ENCODE measurements around the gene HOXC12.
A peak's percentile ranks its signal among the peaks of the same experiment; 100 is the strongest.

HOXC12 gene

DNA sequence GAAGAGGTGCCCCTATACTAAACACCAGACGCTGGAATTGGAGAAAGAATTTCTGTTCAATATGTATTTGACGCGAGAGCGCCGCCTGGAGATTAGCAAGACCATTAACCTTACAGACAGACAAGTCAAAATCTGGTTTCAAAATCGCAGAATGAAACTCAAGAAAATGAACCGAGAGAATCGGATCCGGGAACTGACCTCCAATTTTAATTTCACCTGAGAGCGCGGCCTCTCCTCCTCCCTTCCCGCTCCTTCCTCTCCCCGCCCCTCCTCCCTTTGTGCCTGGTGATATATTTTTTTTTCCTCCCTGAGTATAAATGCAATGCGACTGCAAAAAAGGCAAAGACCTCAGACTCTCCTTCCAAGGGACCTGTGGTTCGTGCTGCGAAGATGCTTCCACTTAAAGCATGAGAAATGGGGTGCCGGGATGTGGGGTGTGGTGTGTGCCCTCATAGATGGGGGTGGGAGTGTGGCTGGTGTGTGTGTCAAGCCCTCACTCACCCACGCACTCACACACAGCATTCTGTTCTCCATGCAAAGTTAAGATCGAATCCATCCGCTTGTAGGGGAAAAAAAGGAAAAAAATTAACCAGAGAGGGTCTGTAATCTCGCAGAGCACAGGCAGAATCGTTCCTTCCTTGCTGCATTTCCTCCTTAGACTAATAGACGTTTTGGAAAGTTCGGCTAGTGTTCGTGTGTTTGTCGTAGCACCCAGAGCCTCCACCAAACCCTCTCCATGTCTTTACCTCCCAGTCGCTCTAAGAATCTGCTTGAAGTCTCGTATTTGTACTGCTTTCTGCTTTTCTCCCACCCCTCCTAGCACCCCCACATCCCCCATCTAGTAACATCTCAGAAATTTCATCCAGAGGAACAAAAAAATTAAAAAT is 34.8 kb downstream of the HOXC12 start (continued):
- TF ChIP-seq ZNF768 (tag by site-specific recombination; IDR thresholded peaks at IDR 0.05) = peak; percentile 62; the same call in 1 of the 2 replicates
- TF ChIP-seq ZNF623 (tag by site-specific recombination; IDR thresholded peaks at IDR 0.05) = no peak
- TF ChIP-seq, protein P1, sequence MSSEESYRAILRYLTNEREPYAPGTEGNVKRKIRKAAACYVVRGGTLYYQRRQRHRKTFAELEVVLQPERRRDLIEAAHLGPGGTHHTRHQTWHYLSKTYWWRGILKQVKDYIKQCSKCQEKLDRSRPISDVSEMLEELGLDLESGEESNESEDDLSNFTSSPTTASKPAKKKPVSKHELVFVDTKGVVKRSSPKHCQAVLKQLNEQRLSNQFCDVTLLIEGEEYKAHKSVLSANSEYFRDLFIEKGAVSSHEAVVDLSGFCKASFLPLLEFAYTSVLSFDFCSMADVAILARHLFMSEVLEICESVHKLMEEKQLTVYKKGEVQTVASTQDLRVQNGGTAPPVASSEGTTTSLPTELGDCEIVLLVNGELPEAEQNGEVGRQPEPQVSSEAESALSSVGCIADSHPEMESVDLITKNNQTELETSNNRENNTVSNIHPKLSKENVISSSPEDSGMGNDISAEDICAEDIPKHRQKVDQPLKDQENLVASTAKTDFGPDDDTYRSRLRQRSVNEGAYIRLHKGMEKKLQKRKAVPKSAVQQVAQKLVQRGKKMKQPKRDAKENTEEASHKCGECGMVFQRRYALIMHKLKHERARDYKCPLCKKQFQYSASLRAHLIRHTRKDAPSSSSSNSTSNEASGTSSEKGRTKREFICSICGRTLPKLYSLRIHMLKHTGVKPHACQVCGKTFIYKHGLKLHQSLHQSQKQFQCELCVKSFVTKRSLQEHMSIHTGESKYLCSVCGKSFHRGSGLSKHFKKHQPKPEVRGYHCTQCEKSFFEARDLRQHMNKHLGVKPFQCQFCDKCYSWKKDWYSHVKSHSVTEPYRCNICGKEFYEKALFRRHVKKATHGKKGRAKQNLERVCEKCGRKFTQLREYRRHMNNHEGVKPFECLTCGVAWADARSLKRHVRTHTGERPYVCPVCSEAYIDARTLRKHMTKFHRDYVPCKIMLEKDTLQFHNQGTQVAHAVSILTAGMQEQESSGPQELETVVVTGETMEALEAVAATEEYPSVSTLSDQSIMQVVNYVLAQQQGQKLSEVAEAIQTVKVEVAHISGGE (tag by site-specific recombination; conservative IDR thresholded peaks at IDR 0.05; ENCODE audit: low read depth) = peak; percentile 85; the same call in 1 of the 2 replicates
- TF ChIP-seq ZNF776 (tag by site-specific recombination; IDR thresholded peaks at IDR 0.05; ENCODE audit: borderline replicate concordance) = no peak
- no peak for TF ChIP-seq ZNF571 (tag by site-specific recombination; IDR thresholded peaks at IDR 0.05)
- TF ChIP-seq ZNF19 (tag by site-specific recombination; IDR thresholded peaks at IDR 0.05; ENCODE audit: low read depth) = no peak
- TF ChIP-seq, protein P2, sequence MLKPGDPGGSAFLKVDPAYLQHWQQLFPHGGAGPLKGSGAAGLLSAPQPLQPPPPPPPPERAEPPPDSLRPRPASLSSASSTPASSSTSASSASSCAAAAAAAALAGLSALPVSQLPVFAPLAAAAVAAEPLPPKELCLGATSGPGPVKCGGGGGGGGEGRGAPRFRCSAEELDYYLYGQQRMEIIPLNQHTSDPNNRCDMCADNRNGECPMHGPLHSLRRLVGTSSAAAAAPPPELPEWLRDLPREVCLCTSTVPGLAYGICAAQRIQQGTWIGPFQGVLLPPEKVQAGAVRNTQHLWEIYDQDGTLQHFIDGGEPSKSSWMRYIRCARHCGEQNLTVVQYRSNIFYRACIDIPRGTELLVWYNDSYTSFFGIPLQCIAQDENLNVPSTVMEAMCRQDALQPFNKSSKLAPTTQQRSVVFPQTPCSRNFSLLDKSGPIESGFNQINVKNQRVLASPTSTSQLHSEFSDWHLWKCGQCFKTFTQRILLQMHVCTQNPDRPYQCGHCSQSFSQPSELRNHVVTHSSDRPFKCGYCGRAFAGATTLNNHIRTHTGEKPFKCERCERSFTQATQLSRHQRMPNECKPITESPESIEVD (tag by site-specific recombination; IDR thresholded peaks at IDR 0.05) = peak; percentile 85
- no peak for TF ChIP-seq ZNF23 (tag by site-specific recombination; IDR thresholded peaks at IDR 0.05; ENCODE audit: borderline replicate concordance)
- TF ChIP-seq, protein P3, sequence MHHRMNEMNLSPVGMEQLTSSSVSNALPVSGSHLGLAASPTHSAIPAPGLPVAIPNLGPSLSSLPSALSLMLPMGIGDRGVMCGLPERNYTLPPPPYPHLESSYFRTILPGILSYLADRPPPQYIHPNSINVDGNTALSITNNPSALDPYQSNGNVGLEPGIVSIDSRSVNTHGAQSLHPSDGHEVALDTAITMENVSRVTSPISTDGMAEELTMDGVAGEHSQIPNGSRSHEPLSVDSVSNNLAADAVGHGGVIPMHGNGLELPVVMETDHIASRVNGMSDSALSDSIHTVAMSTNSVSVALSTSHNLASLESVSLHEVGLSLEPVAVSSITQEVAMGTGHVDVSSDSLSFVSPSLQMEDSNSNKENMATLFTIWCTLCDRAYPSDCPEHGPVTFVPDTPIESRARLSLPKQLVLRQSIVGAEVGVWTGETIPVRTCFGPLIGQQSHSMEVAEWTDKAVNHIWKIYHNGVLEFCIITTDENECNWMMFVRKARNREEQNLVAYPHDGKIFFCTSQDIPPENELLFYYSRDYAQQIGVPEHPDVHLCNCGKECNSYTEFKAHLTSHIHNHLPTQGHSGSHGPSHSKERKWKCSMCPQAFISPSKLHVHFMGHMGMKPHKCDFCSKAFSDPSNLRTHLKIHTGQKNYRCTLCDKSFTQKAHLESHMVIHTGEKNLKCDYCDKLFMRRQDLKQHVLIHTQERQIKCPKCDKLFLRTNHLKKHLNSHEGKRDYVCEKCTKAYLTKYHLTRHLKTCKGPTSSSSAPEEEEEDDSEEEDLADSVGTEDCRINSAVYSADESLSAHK (tag by site-specific recombination; IDR thresholded peaks at IDR 0.05) = no peak; the same call in 1 of the 2 replicates
- no peak for TF ChIP-seq ZNF837 (tag by site-specific recombination; IDR thresholded peaks at IDR 0.05)
- no peak for TF ChIP-seq MYNN (tag by site-specific recombination; IDR thresholded peaks at IDR 0.05; ENCODE audit: borderline replicate concordance)
- TF ChIP-seq ZNF169 (tag by site-specific recombination; IDR thresholded peaks at IDR 0.05) = no peak
- TF ChIP-seq, protein P4, sequence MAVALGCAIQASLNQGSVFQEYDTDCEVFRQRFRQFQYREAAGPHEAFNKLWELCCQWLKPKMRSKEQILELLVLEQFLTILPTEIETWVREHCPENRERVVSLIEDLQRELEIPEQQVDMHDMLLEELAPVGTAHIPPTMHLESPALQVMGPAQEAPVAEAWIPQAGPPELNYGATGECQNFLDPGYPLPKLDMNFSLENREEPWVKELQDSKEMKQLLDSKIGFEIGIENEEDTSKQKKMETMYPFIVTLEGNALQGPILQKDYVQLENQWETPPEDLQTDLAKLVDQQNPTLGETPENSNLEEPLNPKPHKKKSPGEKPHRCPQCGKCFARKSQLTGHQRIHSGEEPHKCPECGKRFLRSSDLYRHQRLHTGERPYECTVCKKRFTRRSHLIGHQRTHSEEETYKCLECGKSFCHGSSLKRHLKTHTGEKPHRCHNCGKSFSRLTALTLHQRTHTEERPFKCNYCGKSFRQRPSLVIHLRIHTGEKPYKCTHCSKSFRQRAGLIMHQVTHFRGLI (tag by site-specific recombination; IDR thresholded peaks at IDR 0.05) = no peak
- TF ChIP-seq ZNF16 (tag by site-specific recombination; IDR thresholded peaks at IDR 0.05; ENCODE audit: low read depth) = no peak
- TF ChIP-seq, protein P5, sequence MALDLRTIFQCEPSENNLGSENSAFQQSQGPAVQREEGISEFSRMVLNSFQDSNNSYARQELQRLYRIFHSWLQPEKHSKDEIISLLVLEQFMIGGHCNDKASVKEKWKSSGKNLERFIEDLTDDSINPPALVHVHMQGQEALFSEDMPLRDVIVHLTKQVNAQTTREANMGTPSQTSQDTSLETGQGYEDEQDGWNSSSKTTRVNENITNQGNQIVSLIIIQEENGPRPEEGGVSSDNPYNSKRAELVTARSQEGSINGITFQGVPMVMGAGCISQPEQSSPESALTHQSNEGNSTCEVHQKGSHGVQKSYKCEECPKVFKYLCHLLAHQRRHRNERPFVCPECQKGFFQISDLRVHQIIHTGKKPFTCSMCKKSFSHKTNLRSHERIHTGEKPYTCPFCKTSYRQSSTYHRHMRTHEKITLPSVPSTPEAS (tag by site-specific recombination; IDR thresholded peaks at IDR 0.05) = no peak
- TF ChIP-seq ZNF133 (tag by site-specific recombination; IDR thresholded peaks at IDR 0.05) = no peak
- TF ChIP-seq KLF16 (tag by site-specific recombination; IDR thresholded peaks at IDR 0.05) = no peak
- TF ChIP-seq ZNF132 (tag by site-specific recombination; IDR thresholded peaks at IDR 0.05; ENCODE audit: borderline replicate concordance) = no peak
- TF ChIP-seq ZNF138 (tag by site-specific recombination; IDR thresholded peaks at IDR 0.05; ENCODE audit: borderline replicate concordance) = no peak
- TF ChIP-seq ZNF501 (tag by site-specific recombination; IDR thresholded peaks at IDR 0.05) = no peak
- TF ChIP-seq, protein P6, sequence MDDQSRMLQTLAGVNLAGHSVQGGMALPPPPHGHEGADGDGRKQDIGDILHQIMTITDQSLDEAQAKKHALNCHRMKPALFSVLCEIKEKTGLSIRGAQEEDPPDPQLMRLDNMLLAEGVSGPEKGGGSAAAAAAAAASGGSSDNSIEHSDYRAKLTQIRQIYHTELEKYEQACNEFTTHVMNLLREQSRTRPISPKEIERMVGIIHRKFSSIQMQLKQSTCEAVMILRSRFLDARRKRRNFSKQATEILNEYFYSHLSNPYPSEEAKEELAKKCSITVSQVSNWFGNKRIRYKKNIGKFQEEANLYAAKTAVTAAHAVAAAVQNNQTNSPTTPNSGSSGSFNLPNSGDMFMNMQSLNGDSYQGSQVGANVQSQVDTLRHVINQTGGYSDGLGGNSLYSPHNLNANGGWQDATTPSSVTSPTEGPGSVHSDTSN (CRISPR knock-in tag; IDR thresholded peaks at IDR 0.05) = no peak
- TF ChIP-seq FEZF1 (tag by site-specific recombination; IDR thresholded peaks at IDR 0.05) = peak; percentile 53
- TF ChIP-seq ZNF701 (tag by site-specific recombination; IDR thresholded peaks at IDR 0.05) = no peak
- TF ChIP-seq ZNF184 (tag by site-specific recombination; IDR thresholded peaks at IDR 0.05) = no peak
- TF ChIP-seq SP2 (tag by site-specific recombination; IDR thresholded peaks at IDR 0.05) = no peak
- no peak for TF ChIP-seq ZNF433 (tag by site-specific recombination; IDR thresholded peaks at IDR 0.05; ENCODE audit: low read depth)

Measured in HEK293 (cell line).